HG03159 (cell line): Measurements from ENCODE around the gene RPS24.
"Not testable (repeated sequence)": the region's sequence is repeated elsewhere in the genome, so short reads cannot be mapped to it uniquely, and the experiment has no call there.

Experiments
- ATAC-seq: cut with Tn5 transposase; IDR thresholded peaks from one replicate; pipeline ENCODE4 v1.9.1; 2021; ENCODE audit warnings: mild to moderate bottlenecking, moderate library complexity; ENCODE audit not compliant: unreplicated experiment

Gene RPS24

DNA sequence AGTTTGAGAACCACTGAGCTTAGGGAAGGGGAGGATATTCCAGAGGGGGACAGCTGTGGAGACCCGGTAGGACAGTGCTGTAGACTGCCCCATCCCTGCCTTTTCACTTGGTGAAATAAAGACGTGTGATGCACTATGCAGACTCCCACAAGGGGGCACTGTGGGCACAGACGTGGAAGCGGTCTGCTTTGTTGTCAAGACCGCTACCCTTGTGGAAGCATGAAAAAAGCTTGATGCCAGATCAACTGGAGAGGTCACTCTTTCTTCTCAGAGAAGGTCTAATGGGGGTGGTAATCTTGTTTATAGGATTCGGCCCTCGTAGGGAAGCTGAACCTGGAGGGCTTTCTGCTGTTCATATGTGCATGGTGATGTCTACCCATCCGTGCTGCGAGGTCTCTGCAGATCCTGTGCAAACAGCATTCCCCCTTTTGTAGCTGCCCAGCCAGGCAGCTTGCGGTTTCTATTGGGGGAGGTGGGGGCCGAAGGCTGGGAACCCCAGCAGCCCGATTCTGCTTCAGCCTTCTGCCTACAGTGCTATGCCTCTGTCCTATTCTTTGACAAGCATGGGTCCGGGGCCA is 13.7 kb downstream of the RPS24 start:
- peak; percentile 77 for ATAC-seq

DNA sequence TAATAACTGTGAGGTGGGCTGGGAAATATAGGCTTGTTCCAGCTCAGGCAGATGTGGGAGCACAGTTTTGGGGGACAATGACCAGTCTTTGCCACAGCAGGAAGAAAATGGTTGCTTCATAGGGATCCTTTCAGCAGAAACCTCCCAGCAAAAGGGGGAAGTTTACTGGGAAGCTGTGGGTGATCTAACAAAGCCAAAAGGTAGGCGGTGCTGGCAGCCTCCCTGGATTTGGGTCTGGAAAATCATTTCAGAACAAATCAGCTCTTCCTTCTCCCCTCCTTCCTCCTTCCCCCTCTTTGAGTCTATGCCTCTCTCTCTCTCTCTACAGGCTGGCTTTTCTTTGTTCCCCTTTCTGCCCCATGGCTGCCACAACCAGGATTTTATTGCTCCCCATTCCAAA is 16.2 kb downstream of the RPS24 start:
- ATAC-seq: no peak

DNA sequence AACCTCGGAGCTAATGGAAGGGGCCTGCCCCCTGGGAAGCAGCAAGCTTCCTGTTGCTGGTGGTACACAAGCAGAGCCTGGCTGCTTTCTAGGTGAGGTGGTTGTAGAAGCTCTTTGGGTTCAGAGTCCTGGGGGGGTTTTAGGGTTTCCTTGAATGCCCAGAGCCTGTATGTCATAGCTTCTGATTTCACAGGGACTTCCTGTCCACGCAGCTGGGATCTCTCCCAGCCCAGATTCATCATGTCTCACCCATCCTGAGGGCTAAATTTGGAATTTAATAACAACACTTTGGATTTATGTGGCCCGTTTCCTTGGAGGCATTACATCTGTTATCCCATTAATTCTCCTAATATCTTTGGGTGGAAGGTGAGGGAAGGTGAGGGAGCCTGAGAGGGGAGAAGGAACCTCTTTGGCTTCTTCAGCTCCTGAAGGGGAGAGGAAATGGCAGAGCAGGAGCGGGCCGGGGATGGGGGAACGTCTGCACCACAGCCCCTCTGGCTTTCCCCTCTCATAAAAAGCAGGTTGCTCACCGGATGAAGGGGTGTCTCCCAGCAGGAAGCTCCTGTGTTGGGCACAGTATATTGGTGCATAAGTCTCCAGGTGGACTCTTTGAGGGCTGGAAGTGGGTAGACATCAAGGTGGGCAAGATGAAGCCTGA is 19.7 kb downstream of the RPS24 start:
- no peak for ATAC-seq

DNA sequence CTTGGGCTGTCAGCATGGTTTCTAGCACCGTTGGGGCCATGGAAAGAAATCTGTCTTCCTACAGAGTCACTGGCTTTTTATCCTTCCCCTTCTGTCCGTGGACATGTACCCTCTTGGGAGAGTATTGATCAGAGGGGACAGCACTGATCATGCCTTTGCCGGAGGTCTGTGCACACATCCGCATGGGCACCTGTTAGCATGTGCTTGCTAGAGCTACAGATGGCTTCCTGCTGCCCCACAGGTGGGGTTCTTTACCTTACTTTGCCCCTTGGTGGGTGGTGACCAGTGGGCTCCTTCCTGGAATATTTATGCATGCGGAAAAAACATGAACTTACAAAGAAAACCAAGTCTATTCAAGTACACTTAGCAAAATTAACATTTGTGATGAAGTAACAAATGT is 24.9 kb downstream of the RPS24 start:
- ATAC-seq: no peak

DNA sequence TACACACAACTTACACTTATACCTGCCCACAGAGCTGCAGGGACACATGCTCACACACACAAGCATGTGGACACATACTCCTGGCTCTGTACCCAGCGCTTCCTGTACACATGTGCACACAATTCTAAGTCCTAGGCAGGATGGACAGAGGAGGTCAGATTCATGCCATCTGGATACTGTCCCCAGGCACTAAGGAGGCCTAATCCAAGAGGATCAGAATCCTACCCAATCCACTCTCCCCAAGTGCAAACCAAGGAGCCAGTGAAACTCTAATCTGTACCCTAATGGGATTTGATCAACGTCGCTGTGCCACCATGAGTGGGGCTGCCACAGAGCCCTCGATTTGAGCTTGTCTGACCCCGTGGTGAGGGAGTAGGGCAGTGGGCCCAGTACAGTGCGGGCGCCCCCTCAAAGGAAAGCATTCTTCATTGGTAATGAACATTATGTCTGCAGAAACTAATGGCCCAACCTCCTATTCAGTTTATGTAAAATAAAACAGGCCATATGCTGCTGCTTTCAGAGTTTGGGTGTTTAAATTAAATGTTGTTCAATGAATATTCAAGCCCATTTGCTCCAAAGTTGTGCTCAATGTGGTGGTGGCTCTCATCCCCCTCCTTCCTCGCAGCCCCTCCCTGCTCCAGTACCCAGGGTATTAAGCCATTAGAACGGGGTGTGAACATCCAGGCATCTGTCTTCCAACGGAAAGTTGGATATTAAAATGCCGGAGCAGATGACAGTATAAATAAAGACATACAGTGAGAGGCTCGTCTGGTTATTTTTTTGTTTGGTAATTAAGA is 26.4 kb downstream of the RPS24 start:
- no peak for ATAC-seq

DNA sequence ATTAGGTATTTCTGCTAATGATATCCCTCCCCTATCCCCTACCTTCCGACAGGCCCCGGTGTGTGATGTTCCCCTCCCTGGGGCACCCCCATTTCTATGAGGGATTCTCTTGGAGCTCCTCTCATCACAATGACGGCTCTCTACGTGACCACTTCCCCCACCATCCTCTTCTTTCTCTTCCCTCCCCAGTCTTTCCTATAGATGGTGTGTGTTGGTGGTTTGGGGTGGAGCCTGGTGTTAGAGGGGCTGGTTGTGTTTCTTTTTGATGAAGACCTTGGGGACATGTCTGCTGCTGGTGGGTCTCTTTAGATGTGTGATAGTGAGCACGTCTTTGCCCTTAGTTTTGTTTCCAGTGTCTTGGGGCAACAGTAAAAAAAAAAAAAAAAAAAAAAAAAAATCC is 28.6 kb downstream of the RPS24 start:
- no peak for ATAC-seq

DNA sequence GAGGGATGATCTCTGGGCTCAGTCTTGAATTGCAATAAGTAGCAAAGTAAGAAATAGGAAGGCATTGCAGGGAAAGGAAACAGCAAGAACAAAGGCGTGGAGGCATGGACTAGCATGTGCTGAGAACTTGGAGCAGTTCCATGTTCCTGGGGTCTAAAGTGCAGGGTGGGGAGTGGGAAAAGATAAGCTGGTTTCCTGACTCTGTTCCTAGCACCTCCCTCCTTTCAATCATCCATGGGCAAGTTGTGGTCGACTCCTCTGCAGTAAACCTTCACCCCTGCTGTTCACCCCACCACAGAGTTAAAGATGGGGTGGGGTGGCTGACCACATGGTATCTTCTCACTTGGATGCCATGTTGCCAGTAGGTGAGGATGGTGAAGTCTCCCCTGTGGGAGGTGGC is 29.6 kb downstream of the RPS24 start:
- ATAC-seq: no peak

DNA sequence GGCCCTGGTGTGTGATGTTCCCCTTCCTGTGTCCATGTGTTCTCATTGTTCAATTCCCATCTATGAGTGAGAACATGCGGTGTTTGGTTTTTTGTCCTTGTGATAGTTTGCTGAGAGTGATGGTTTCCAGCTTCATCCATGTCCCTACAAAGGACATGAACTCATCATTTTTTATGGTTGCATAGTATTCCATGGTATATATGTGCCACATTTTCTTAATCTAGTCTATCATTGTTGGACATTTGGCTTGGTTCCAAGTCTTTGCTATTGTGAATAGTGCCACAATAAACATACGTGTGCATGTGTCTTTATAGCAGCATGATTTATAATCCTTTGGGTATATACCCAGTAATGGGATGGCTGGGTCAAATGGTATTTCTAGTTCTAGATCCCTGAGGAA is 31.3 kb downstream of the RPS24 start:
- not testable (repeated sequence) for ATAC-seq

DNA sequence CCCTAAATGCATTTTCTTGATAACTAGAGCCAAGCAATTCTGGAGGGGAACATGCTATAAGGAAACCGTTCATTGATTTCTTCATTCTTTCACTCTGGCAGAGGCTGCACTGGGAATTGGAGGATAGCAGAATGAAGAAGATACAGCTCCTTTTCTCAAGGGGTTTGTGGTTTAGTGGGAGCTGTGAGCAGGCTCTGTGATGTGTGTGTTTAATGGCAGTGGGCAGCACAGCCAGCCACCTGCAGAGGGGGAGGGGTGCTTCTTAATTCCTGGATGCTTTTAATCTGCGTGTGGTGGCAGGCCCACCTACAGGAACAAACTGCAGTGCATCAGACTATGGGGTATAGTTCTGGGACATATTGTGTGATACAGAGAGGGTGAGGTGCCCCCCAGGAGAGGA is 31.9 kb downstream of the RPS24 start:
- ATAC-seq: no peak

DNA sequence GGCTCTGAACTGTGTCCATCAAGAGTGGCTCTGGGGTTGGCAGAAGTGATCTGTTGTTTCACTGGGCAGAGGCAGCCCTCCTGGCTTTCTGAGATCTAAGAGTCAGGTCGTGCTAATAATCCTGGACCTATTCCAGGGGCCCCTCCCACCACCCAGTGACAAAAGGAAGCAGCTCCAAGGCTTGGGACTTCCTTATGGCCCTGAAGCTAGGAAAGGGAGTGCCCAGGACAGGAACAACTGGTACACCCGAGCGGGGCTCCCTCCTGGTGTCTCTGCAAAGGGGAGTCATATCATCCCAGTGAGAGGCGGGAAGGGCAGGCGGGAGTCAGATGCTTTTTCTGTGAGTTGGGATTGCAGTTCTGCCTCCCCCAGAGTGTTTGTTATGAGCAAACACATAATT is 32.3 kb downstream of the RPS24 start:
- ATAC-seq: no peak

DNA sequence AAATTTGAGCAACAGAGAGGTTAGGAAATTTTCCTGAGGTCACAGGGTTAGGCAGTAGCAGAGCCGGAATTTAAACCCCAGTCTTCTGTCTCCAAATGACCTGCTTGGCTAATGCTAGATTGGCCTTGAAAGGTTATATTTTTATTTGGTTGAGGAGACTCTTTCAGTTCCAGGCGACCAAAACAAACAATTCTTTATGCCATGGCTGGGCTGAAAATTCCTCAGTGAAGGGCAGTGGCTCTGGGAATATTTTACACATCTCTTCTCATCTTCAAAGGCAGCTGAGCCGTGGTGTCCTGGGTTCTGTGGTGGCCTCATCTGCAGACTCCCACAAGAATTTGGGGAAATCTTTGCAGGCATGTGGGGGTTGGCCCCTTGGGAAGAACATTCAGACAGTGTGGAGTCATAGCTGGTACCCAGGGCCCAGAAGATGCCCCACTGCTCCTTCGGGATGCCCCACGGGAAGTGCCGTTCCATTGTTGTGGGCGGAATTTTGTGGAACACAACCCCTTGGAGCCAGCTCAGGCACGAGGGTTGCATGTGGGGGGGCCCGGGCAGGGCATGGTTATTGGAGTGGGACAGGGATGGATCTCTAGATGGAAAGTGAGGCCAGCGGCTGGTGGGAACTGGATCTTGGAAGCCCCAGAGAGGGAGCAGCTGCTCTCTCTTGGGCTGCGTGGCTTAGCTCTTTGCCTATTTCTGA is 33.2 kb downstream of the RPS24 start:
- ATAC-seq: no peak

DNA sequence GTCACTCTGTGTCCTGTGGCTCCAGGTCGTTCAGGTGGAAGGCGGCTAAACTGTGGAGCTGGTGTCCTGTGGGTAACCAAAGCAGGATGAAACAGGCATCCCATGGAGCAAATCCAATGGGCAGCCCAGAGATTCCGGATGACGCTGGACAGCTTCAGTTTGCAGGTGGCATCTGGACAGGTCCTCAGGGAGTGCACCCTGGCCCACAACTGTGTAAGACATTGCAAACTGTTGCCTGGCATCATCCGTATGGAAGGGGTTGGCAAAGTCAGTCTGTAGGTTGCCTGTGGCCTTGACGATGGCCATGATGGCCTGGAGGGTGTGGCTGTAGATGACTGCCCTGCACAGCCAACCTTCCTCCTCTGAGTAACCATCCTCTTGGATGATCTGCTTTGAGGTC is 35.5 kb downstream of the RPS24 start:
- ATAC-seq: no peak

DNA sequence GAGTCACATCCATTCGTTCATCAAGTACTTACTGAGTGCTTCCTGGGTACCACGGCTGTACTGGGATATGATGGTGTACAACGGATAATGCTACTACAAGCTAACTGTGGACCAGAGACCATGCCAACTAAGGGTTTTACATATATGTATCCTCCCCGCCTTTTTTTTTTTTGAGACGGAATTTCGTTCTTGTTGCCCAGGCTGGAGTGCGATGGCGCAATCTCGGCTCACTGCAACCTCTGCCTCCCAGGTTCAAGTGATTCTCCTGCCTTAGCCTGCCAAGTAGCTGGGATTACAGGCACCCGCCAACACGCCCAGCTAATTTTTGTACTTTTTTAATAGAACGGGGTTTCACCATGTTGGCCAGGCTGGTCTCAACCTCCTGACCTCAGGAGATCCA is 36.4 kb downstream of the RPS24 start:
- not testable (repeated sequence) for ATAC-seq

DNA sequence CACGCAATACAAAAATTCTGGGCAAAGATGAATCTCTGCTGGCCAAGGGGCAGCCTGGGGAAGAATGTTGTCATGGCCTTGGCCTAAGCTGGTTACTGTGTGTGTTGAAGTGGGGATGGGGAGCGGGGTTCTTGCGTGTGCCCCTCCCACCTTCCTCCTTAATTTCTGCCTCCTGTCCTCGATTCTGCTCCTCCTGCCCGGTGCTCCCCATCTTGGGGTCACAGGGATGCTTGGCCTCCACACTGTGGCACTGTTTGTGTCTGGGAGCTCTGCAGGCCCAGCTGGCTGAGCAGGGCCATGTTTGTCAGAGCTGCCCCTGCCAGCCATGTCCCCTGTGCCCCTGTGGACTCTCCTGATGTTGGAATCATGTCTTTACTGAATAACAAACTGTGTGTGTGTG is 37.1 kb downstream of the RPS24 start:
- ATAC-seq: no peak

DNA sequence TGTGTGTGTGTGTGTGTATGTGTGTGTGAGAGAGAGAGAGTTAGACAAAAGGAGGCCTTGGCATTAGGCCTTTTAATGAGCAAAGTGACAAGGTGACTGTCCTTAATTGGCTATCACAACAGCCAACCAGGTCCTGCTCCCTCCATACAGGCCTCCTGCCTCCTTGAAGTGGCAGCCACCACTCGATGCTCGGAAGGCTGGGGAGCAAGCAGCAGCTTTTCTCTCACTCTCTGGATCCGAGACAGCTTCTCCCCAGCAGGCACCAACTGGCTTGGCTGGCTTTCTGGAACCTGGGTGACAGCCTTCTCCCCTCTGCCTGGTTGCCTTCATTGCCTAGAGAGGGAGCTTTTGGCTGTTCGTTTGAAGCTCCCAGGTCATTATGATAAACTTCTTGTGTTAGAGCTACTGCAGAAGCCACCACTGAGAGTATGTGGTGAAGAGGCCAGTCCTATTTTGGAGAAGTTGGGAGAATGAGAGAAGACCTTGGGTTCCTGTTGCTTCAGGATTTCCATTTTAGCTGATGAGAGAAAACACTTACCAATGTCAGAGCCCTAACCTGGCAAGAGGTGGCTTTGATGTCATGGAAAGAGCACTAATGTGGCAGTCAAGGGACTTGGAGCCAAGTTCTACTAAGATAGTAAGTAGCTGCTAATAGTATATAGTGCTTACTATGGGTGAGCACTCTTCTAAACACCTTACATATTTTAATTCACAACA is 37.6 kb downstream of the RPS24 start:
- ATAC-seq: no peak

DNA sequence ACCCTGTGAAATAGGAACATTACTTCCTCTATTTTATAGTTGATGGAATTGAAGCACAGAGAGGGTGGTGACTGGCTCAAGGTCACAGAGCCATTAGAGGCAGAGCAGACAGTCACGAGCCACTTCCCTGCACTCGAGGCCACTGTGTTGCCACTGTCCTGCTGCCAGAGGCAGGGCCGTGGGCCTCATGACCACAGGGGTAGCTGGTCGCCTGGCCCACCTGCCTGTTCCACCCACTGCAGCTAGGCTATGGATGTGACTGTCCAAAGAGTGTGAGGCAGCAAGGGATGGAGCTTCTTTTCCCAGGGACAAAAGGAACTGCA is 38.2 kb downstream of the RPS24 start:
- no peak for ATAC-seq

DNA sequence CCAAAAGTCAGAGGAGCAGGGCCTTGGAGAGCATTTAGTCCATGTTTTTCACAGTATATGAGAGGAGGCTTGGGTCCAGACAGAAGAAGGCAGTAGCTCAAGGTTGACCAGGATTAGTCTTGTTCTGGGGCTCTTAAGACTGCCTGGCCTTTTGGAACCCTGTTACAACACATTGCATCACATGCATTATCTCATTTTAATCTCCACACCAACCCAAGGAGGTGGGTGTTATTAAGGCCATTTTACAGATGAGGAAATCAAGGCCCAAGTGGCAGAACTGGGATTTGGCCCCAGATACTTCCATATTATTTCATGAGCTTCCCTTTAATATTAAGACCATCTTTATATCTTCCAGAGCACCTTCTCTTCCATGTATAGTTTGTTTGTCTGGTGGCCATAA is 38.8 kb downstream of the RPS24 start:
- ATAC-seq: no peak

DNA sequence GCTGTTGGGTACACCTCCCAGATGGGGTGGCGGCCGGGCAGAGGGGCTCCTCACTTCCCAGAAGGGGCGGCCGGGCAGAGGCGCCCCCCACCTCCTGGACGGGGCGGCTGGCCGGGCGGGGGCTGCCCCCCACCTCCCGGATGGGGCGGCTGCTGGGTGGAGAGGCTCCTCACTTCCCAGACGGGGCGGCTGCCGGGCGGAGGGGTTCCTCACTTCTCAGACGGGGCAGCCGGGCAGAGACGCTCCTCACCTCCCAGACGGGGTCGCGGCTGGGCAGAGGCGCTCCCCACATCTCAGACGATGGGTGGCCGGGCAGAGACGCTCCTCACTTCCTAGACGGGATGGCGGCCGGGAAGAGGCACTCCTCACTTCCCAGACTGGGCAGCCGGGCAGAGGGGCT is 42.1 kb downstream of the RPS24 start:
- ATAC-seq: not testable (repeated sequence)

DNA sequence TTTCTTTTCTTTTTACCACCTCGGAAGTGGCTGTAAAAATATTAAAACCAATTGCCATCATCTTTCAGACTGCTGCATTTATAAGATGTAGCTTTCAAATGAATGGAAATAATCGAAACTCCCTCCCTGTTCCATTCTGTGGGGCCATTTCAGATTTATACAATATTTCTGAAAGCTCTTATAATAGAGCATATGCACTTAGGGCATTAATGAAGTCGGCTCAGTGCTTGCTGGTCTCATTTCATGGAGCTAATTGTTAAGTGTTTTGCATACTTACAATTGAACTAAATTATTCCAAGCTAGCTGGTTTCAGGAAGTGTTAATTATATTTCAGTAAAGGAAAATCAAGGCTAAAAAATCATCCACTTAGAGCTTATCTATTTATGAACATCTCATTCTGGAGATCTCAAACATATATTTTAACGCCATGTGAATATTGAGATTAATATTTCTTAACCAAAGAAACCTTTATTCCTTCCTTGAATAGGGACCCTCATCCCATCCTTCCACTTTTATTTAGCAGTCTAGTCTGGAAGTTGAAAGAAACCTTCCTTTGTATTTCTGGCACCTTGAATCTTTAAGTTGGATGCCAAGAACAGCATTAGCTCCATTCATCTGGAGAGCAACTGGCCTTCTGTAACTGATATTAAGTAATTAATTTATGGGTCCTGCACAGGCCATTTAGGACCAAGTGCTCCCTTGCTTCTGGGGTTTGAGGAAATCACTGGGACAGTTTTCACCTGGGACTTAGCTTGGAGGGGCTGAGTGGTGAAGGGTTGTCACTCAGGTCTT is 45.1 kb downstream of the RPS24 start:
- no peak for ATAC-seq

DNA sequence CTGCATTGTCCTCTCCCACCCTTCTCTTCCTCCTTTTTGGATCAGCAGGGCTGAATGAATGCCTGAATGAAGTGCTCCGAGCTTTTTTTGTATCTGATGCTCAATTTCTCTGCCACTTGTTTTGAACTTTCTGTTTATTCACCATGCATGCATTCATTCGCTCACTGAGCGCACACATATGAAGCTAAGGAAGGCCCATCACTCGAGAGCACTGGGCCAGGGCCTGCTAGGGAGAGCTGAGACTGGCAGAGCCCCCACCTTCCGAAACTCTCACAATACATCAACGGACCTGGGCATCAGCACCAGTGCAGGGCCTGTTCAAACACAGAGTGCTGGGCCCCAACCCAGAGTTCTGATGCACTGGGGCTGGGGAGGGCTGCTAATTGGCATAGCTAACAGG is 45.7 kb downstream of the RPS24 start:
- no peak for ATAC-seq
